Measurements from ENCODE around the gene OR2C3. TPM values are rescaled to one million over a fixed set of nuclear protein-coding genes. Genes with fewer than 3 reads are reported as not detected.
"Not testable (repeated sequence)": the region's sequence is repeated elsewhere in the genome, so short reads cannot be mapped to it uniquely, and the experiment has no call there.

OR2C3 gene
- total RNA-seq, 2 donors from 2014 or later: not detected

DNA sequence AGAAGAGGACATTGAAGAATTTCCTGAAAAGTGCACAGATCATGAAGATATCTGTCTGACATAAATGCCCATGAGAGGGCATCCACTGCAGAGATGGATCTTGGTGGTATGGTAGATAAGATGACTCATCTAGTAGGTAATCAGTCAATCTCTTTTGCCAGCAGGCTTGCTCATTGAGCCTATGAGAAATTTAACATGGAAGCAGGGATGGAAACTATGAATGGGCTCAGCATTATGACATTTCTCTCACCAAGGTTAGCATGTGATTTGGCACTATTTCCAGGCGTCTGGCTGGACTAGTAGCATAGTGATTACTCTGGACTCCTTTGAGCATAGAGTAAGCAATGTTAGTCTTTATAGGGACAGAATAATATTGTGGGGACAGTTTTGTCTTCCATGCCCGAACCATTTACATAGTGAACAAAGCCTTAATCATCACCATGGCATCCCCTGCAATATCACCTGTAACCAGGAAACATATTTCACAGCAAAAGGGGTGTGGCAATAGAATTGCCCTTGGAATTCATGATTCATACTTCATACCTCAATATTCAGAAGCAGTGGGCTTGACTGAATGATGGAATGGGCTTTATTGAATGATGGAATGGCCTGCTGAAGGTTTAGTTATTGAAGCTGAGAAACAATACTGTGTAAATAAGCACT, 7.3 kb downstream of the OR2C3 start:
- DNase-seq (ENCODE audit: low spot score): no peak
- Histone ChIP-seq H3K27me3 (replicated peaks; ENCODE audit: insufficient read depth) (no peaks in the 10 kb centered on the region), H3K36me3 (no peaks in the 10 kb centered on the region), H3K9me3 (no peaks in the 10 kb centered on the region), H3K4me1 (ENCODE audit: control insufficient read depth in 1 of 2, low read depth in 2 of 2) (no peaks in the 10 kb centered on the region), H3K4me3 (no peak overlapping the region), H3K27ac (no peak overlapping the region)
- TF ChIP-seq CTCF (IDR thresholded peaks at IDR 0.05): no peak
- no peak for ATAC-seq (ENCODE audit: insufficient number of reproducible peaks, low FRiP score, low read depth)

DNA sequence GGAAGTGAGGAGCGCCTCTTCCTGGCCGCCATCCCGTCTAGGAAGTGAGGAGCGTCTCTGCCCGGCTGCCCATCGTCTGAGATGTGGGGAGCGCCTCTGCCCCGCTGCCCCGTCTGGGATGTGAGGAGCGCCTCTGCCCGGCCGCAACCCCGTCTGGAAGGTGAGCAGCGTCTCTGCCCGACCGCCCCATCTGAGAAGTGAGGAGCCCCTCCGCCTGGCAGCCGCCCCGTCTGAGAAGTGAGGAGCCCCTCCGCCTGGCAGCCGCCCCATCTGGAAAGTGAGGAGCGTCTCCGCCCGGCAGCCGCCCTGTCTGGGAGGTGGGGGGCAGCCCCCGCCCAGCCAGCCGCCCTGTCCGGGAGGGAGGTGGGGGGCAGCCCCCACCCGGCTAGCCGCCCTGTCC, 14.4 kb downstream of the OR2C3 start:
- not testable (repeated sequence) for H3K27ac ChIP-seq; H3K9me3 ChIP-seq; H3K36me3 ChIP-seq; H3K4me1 ChIP-seq (ENCODE audit: control insufficient read depth in 1 of 2, low read depth in 2 of 2); H3K27me3 ChIP-seq (replicated peaks; ENCODE audit: insufficient read depth); DNase-seq (ENCODE audit: low spot score); H3K4me3 ChIP-seq; ATAC-seq (ENCODE audit: insufficient number of reproducible peaks, low FRiP score, low read depth)

- no peak for ATAC-seq (ENCODE audit: insufficient number of reproducible peaks, low FRiP score, low read depth)
- no peak overlapping the region for H3K4me3 ChIP-seq
- no peak for TF ChIP-seq CTCF (IDR thresholded peaks at IDR 0.05)
Measured at GRCh38 chr1:247518613-247518891, 17.7 kb downstream of the OR2C3 start.

GRCh38 chr1:247517795-247518612, 18.2 kb downstream of the OR2C3 start:
- no peak for ATAC-seq (ENCODE audit: insufficient number of reproducible peaks, low FRiP score, low read depth)

More at GRCh38 chr1:247518613-247518891, 17.7 kb downstream of the OR2C3 start:
- Histone ChIP-seq H3K4me1 (ENCODE audit: control insufficient read depth in 1 of 2, low read depth in 2 of 2) (no peaks in the 10 kb centered on the region), H3K36me3 (no peaks in the 10 kb centered on the region), H3K27me3 (replicated peaks; ENCODE audit: insufficient read depth) (no peaks in the 10 kb centered on the region), H3K9me3 (no peaks in the 10 kb centered on the region), H3K27ac (no peak overlapping the region)
- DNase-seq (ENCODE audit: low spot score): no peak

DNA sequence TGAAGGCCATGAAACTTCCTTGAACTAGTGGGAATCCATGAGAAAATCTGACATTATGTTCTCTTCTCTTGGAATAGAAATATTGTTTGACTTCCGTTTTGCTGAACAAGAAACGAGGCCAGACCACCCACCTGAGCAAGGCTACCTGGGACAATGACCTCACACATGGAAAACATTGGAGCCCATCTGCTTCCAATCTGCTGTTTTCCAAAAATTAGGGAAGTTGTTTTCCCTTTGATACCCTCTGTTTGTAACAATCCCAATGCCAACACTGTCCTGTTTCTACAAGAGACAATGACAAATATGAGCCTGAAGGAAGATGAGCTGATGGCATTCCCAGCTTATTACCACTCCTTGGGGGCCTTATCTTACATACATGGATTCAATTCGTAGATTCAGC, 29.4 kb downstream of the OR2C3 start:
- DNase-seq (ENCODE audit: low spot score) (no peak), ATAC-seq (ENCODE audit: insufficient number of reproducible peaks, low FRiP score, low read depth) (no peak)
- Histone ChIP-seq H3K36me3 (no peaks in the 10 kb centered on the region), H3K4me3 (no peak overlapping the region), H3K9me3 (no peaks in the 10 kb centered on the region), H3K4me1 (ENCODE audit: control insufficient read depth in 1 of 2, low read depth in 2 of 2) (no peaks in the 10 kb centered on the region), H3K27ac (no peak overlapping the region), H3K27me3 (replicated peaks; ENCODE audit: insufficient read depth) (no peaks in the 10 kb centered on the region)
- no peak for TF ChIP-seq CTCF (IDR thresholded peaks at IDR 0.05)

More at GRCh38 chr1:247517795-247518612, 18.2 kb downstream of the OR2C3 start:
- Histone ChIP-seq H3K9me3 (no peaks in the 10 kb centered on the region), H3K27me3 (replicated peaks; ENCODE audit: insufficient read depth) (no peaks in the 10 kb centered on the region), H3K27ac (no peak overlapping the region), H3K4me1 (ENCODE audit: control insufficient read depth in 1 of 2, low read depth in 2 of 2) (no peaks in the 10 kb centered on the region), H3K36me3 (no peaks in the 10 kb centered on the region), H3K4me3 (no peak overlapping the region)
- no peak for DNase-seq (ENCODE audit: low spot score)
- TF ChIP-seq CTCF (IDR thresholded peaks at IDR 0.05): no peak

Measured in thoracic aorta (tissue), 2 donors.